NB4 (cell line): ENCODE results near the gene PEPD.

Source experiments
- CTCF ChIP-seq: IDR thresholded peaks from one replicate; pipeline ENCODE4 v1.5.1; 2012; ENCODE audit warnings: low read depth, low read length
- MAX ChIP-seq: IDR thresholded peaks from 2 replicates; pipeline ENCODE4 v1.6.1; 2011; ENCODE audit warnings: low read depth, low read length
- MYC ChIP-seq: IDR thresholded peaks from 2 replicates; pipeline ENCODE4 v1.6.1; 2011; ENCODE audit warnings: low read depth, low read length
- POLR2A ChIP-seq: IDR thresholded peaks from 2 replicates; pipeline ENCODE4 v1.6.1; 2011; ENCODE audit warnings: mild to moderate bottlenecking; ENCODE audit not compliant: insufficient read length; ENCODE audit errors: extremely low read depth

- TF ChIP-seq CTCF (no peak), MYC (no peak), POLR2A (no peak), MAX (no peak)
Measured at GRCh38 chr19:33413868-33414666, 107.5 kb downstream of the PEPD start.
